Measurements from ENCODE around the gene ZNF570.

ZNF570 gene

DNA sequence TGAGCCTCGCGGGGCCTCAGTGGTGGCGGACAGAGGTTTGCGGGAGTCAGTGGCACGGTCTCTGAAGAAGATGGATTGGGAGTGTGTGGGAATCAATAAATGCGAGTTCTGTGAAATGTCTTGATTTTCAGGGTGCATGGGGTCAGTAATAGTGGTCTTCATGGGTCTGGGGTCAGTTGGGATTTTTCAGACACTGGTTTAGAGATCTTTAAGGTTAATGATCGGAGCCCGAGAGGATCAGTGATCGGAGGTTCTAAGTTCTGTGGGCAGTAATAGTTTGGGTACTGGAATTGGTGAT is 38.0 kb downstream of the ZNF570 start:
- Histone ChIP-seq H3K4me3 (ENCODE audit: low read length) (peak overlapping the region; percentile 83), H3K9me3 (ENCODE audit: low read length) (peaks cover 31% of the 10 kb centered on the region), H3K36me3 (ENCODE audit: insufficient read depth, low read length) (peaks cover 26% of the 10 kb centered on the region), H3K4me1 (ENCODE audit: insufficient read depth, low read length) (peaks cover 8% of the 10 kb centered on the region), H2AFZ (ENCODE audit: low read depth, low read length) (peak overlapping the region; percentile 89), H3K27me3 (ENCODE audit: insufficient read depth, low read length) (no peaks in the 10 kb centered on the region)

- Histone ChIP-seq H2AFZ (ENCODE audit: low read depth, low read length) (no peak overlapping the region), H3K36me3 (ENCODE audit: insufficient read depth, low read length) (peaks cover 53% of the 10 kb centered on the region), H3K9me3 (ENCODE audit: low read length) (peaks cover 35% of the 10 kb centered on the region), H3K4me3 (ENCODE audit: low read length) (no peak overlapping the region), H3K27me3 (ENCODE audit: insufficient read depth, low read length) (no peaks in the 10 kb centered on the region), H3K4me1 (ENCODE audit: insufficient read depth, low read length) (peaks cover 5% of the 10 kb centered on the region)
Observed at GRCh38 chr19:37511186-37511585, 42.0 kb downstream of the ZNF570 start.

DNA sequence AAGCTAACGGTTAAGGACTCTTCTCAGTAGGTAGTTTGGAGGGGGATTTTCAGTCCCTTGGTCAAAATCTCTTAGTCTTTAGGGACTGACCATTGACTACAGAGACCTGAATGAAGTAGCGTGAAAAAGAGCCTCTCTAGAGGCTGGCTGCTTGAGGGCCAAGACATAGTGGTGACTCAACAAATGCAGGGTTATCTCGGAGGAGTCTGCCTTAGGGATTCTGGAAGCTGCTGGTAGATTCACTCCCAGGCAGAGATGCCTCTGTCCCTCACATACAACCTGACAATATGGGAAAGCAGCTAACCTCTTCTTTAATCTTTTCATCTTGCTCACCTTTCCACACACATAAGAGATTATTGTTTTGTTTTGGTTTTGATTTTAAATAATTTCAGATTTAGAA is 42.7 kb downstream of the ZNF570 start:
- Histone ChIP-seq H3K9me3 (ENCODE audit: low read length) (peaks cover 38% of the 10 kb centered on the region), H3K4me3 (ENCODE audit: low read length) (no peak overlapping the region), H3K36me3 (ENCODE audit: insufficient read depth, low read length) (peaks cover 56% of the 10 kb centered on the region), H3K4me1 (ENCODE audit: insufficient read depth, low read length) (peaks cover 5% of the 10 kb centered on the region), H3K27me3 (ENCODE audit: insufficient read depth, low read length) (no peaks in the 10 kb centered on the region), H2AFZ (ENCODE audit: low read depth, low read length) (no peak overlapping the region)

GRCh38 chr19:37513397-37513796 is 44.2 kb downstream of the ZNF570 start:
- Histone ChIP-seq H3K4me1 (ENCODE audit: insufficient read depth, low read length) (no peaks in the 10 kb centered on the region), H3K36me3 (ENCODE audit: insufficient read depth, low read length) (peaks cover 60% of the 10 kb centered on the region), H3K27me3 (ENCODE audit: insufficient read depth, low read length) (no peaks in the 10 kb centered on the region), H3K9me3 (ENCODE audit: low read length) (peaks cover 40% of the 10 kb centered on the region), H2AFZ (ENCODE audit: low read depth, low read length) (no peak overlapping the region), H3K4me3 (ENCODE audit: low read length) (no peak overlapping the region)

- Histone ChIP-seq H3K9me3 (ENCODE audit: low read length) (peaks cover 52% of the 10 kb centered on the region), H3K36me3 (ENCODE audit: insufficient read depth, low read length) (peaks cover 41% of the 10 kb centered on the region), H2AFZ (ENCODE audit: low read depth, low read length) (no peak overlapping the region), H3K4me1 (ENCODE audit: insufficient read depth, low read length) (no peaks in the 10 kb centered on the region), H3K4me3 (ENCODE audit: low read length) (no peak overlapping the region), H3K27me3 (ENCODE audit: insufficient read depth, low read length) (no peaks in the 10 kb centered on the region)
Observed at GRCh38 chr19:37519890-37520289, 50.7 kb downstream of the ZNF570 start.

GRCh38 chr19:37537391-37537947 is 68.3 kb downstream of the ZNF570 start:
- no peak overlapping the region for H3K4me3 ChIP-seq (ENCODE audit: low read length)
- no peak overlapping the region for H2AFZ ChIP-seq (ENCODE audit: low read depth, low read length)
- no peaks in the 10 kb centered on the region for H3K4me1 ChIP-seq (ENCODE audit: insufficient read depth, low read length)
- peaks cover 46% of the 10 kb centered on the region for H3K36me3 ChIP-seq (ENCODE audit: insufficient read depth, low read length)
- peaks cover 49% of the 10 kb centered on the region for H3K9me3 ChIP-seq (ENCODE audit: low read length)
- no peaks in the 10 kb centered on the region for H3K27me3 ChIP-seq (ENCODE audit: insufficient read depth, low read length)
